ENCODE results near the gene LCT. TPM values are rescaled to one million over a fixed set of nuclear protein-coding genes. Genes with fewer than 3 reads are reported as not detected.
"Not testable (repeated sequence)": the region's sequence is repeated elsewhere in the genome, so short reads cannot be mapped to it uniquely, and the experiment has no call there.

The LCT gene
- total RNA-seq, 2 donors from 2014 or later: 0.33 to 0.50 TPM

DNA sequence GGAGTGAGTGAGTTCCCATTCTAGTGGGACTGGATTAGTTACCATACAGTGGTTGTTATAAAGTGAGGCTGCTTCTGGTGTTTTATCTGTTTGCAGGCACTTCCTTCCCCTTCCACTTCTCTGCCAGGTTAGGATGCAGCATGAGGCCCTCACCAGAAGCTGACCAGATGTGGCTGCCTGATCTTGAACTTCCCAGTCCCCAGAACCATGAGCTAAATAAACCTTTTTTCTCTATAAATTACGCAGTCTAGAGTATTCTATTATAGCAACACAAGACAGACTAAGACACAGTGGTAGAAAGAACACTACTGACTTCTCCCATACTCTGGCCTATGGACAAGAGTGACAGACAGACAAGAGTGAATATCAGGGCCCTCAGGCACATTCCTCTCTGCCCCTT, 14.1 kb downstream of the LCT start:
- Mint-ChIP-seq H3K36me3 (peaks cover 9% of the 10 kb centered on the region), H3K4me3 (no peak overlapping the region), H3K4me1 (ENCODE audit: low read depth in 2 of 2) (peaks cover 16 to 27% of the 10 kb centered on the region in 2 donors), H3K9me3 (no peaks in the 10 kb centered on the region), H3K27ac (no peak overlapping the region), H3K27me3 (no peaks in the 10 kb centered on the region)
- DNase-seq (ENCODE audit: low spot score) (no peak), ATAC-seq (no peak)

DNA sequence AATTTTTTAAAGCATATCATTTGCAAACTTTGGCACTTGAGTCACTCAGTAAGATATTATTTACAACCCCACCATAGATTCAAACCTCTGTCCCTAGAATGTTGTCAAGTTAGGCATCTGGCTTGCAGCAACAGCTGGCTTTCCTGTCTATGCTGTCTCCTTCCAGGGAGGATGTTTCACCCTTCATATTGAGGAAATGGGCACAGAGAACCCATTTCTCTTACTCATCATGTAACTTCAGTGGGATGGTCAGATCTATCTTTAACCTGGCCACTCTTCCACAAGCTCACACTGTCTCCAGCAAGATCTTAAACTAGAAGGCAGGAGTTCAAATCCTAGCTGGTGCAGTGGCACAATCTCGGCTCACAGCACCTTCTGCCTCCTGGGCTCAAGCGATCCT, 15.8 kb downstream of the LCT start:
- Mint-ChIP-seq H3K9me3 (no peaks in the 10 kb centered on the region), H3K27ac (peak overlapping the region; percentile 8 to 44), H3K4me3 (peak overlapping the region; percentile 83), H3K27me3 (no peaks in the 10 kb centered on the region), H3K36me3 (peaks cover 9% of the 10 kb centered on the region), H3K4me1 (ENCODE audit: low read depth in 2 of 2) (peaks cover 16 to 27% of the 10 kb centered on the region in 2 donors)
- DNase-seq (ENCODE audit: low spot score): no peak
- no peak for ATAC-seq

DNA sequence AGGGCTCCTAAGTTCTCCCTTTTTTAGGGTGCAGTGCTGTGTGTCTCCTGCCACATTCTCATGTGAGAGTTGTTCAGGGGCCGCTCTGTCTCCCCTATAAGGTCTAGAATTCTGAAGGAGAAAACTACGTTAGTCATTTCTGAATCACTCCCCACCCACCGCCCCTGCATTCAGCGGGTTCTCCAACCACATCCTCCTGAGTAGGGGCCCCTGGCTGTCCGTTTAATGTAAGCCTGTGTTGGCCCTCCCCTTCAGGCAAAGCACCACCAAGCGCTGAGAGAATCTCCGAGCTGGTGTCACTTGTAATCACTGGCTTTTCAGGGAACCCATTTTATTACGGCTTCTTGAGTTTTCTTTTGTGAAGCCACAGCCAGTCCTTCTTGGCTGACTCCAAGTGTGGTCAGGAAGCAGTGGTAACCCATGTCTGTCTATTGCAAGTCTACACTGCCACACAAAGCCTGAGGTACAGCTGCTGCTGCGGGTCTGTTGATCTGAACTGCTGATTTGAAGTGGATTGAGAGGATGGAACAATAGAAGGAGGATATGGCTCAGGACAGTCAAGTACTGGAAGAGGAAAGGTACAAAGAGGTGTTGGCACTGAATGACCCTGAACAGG, 16.9 kb downstream of the LCT start:
- ATAC-seq (peak; percentile 97 to 98), DNase-seq (ENCODE audit: low spot score) (peak; percentile 86)
- no peaks in the 10 kb centered on the region for H3K27me3 Mint-ChIP-seq
- H3K9me3 Mint-ChIP-seq: no peaks in the 10 kb centered on the region
- H3K4me1 Mint-ChIP-seq (ENCODE audit: low read depth in 2 of 2): peaks cover 16 to 27% of the 10 kb centered on the region in 2 donors
- peaks cover 9% of the 10 kb centered on the region for H3K36me3 Mint-ChIP-seq
- H3K4me3 Mint-ChIP-seq: peak overlapping the region; percentile 83
- H3K27ac Mint-ChIP-seq: peak overlapping the region; percentile 8 to 44

GRCh38 chr2:135818937-135819610, 17.9 kb downstream of the LCT start:
- H3K4me1 Mint-ChIP-seq (ENCODE audit: low read depth in 2 of 2): peaks cover 16 to 27% of the 10 kb centered on the region in 2 donors
- peak overlapping the region; percentile 17 for H3K4me3 Mint-ChIP-seq
- DNase-seq (ENCODE audit: low spot score): no peak
- H3K36me3 Mint-ChIP-seq: peaks cover 9% of the 10 kb centered on the region
- H3K9me3 Mint-ChIP-seq: no peaks in the 10 kb centered on the region
- ATAC-seq: no peak
- no peaks in the 10 kb centered on the region for H3K27me3 Mint-ChIP-seq
- H3K27ac Mint-ChIP-seq: no peak overlapping the region

- peaks cover 16 to 27% of the 10 kb centered on the region in 2 donors for H3K4me1 Mint-ChIP-seq (ENCODE audit: low read depth in 2 of 2)
- peaks cover 5% of the 10 kb centered on the region for H3K36me3 Mint-ChIP-seq
- ATAC-seq (no peak), DNase-seq (ENCODE audit: low spot score) (no peak)
- no peaks in the 10 kb centered on the region for H3K27me3 Mint-ChIP-seq
- H3K9me3 Mint-ChIP-seq: no peaks in the 10 kb centered on the region
- no peak overlapping the region for H3K27ac Mint-ChIP-seq
- no peak overlapping the region for H3K4me3 Mint-ChIP-seq
Measured at GRCh38 chr2:135817951-135818350, 19.0 kb downstream of the LCT start.

DNA sequence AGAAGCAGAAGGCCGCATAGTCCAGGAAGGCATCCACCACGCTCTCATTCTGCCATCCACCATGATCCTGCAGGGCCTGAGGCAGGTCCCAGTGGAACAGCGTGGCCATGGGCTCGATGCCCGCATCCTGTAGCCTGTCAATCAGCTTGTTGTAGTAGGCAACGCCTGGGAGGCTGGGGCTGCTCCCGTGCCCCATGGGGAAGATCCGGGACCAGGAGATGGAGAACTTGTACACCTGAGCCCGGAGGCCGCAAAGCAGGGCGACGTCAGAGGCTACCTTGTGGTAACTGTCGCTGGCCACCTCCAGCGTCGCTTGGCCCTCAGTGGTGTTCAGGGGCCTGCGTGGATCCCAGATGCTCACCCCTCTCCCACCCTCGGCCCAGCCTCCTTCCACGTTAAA, 19.5 kb downstream of the LCT start:
- Mint-ChIP-seq H3K9me3 (no peaks in the 10 kb centered on the region), H3K4me3 (no peak overlapping the region), H3K27ac (no peak overlapping the region), H3K36me3 (no peaks in the 10 kb centered on the region), H3K4me1 (ENCODE audit: low read depth in 2 of 2) (peaks cover 16 to 27% of the 10 kb centered on the region in 2 donors), H3K27me3 (no peaks in the 10 kb centered on the region)
- ATAC-seq: no peak
- DNase-seq (ENCODE audit: low spot score): no peak

- H3K9me3 Mint-ChIP-seq: no peaks in the 10 kb centered on the region
- ATAC-seq (no peak), DNase-seq (ENCODE audit: low spot score) (no peak)
- no peak overlapping the region for H3K27ac Mint-ChIP-seq
- no peak overlapping the region for H3K4me3 Mint-ChIP-seq
- H3K27me3 Mint-ChIP-seq: no peaks in the 10 kb centered on the region
- no peaks in the 10 kb centered on the region for H3K36me3 Mint-ChIP-seq
- peaks cover 10 to 14% of the 10 kb centered on the region in 2 donors for H3K4me1 Mint-ChIP-seq (ENCODE audit: low read depth in 2 of 2)
Measured at GRCh38 chr2:135815269-135815668, 21.7 kb downstream of the LCT start.

- Mint-ChIP-seq H3K27me3 (no peaks in the 10 kb centered on the region), H3K36me3 (no peaks in the 10 kb centered on the region), H3K9me3 (no peaks in the 10 kb centered on the region), H3K27ac (no peak overlapping the region), H3K4me1 (ENCODE audit: low read depth in 2 of 2) (no peaks in the 10 kb centered on the region), H3K4me3 (no peak overlapping the region)
- DNase-seq (ENCODE audit: low spot score): no peak
- ATAC-seq: no peak
Measured at GRCh38 chr2:135812907-135813511, 24.0 kb downstream of the LCT start.

DNA sequence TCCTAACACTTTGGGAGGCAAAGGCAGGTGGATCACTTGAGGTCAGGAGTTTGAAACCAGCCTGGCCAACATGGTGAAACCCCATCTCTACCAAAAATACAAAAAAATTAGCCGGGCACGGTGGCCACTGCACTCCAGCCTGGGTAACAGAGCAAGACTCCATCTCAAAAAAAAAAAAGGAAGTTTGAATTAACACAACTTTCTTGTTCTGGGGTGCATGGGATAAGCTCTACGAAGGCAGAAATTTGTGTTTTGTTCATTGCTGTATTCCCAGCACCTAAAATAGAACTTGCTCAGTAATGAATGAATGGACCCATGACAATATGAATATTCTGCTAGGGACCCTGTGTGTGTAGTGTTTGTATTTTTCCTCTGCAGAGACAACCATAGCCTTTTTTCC, 29.1 kb downstream of the LCT start:
- not testable (repeated sequence) for ATAC-seq; H3K9me3 Mint-ChIP-seq; H3K27me3 Mint-ChIP-seq; H3K27ac Mint-ChIP-seq; H3K4me3 Mint-ChIP-seq; H3K4me1 Mint-ChIP-seq (ENCODE audit: low read depth in 2 of 2); H3K36me3 Mint-ChIP-seq; DNase-seq (ENCODE audit: low spot score)

DNA sequence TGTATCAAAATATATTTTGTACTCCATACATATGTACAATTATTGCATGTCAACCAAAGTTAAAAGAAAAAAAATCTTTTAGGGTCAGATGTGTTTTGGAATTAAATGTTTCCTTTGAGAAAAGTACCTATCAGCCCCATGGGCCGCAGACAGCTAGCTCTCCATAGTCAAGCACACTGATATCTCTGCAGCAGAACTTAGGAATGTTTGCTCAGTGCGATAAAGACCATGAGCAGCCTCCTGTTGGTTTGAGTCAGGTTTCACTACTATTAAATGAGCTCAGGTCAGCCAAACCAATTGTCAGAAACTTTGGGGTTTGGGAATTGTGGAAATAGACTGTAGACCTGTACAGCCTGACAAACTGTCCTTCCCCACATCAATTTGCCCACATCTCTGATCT, 33.7 kb downstream of the LCT start:
- no peak overlapping the region for H3K27ac Mint-ChIP-seq
- peaks cover 3% of the 10 kb centered on the region for H3K9me3 Mint-ChIP-seq
- no peaks in the 10 kb centered on the region for H3K27me3 Mint-ChIP-seq
- DNase-seq (ENCODE audit: low spot score) (no peak), ATAC-seq (no peak)
- H3K36me3 Mint-ChIP-seq: peaks cover 7% of the 10 kb centered on the region
- no peak overlapping the region for H3K4me3 Mint-ChIP-seq
- H3K4me1 Mint-ChIP-seq (ENCODE audit: low read depth in 2 of 2): no peaks in the 10 kb centered on the region

- Mint-ChIP-seq H3K4me1 (ENCODE audit: low read depth in 2 of 2) (peaks cover 3 to 4% of the 10 kb centered on the region in 2 donors), H3K9me3 (peaks cover 3% of the 10 kb centered on the region), H3K27ac (no peak overlapping the region), H3K36me3 (peaks cover 7% of the 10 kb centered on the region), H3K4me3 (no peak overlapping the region), H3K27me3 (no peaks in the 10 kb centered on the region)
- DNase-seq (ENCODE audit: low spot score) (no peak), ATAC-seq (no peak)
Measured at GRCh38 chr2:135802350-135802749, 34.6 kb downstream of the LCT start.

DNA sequence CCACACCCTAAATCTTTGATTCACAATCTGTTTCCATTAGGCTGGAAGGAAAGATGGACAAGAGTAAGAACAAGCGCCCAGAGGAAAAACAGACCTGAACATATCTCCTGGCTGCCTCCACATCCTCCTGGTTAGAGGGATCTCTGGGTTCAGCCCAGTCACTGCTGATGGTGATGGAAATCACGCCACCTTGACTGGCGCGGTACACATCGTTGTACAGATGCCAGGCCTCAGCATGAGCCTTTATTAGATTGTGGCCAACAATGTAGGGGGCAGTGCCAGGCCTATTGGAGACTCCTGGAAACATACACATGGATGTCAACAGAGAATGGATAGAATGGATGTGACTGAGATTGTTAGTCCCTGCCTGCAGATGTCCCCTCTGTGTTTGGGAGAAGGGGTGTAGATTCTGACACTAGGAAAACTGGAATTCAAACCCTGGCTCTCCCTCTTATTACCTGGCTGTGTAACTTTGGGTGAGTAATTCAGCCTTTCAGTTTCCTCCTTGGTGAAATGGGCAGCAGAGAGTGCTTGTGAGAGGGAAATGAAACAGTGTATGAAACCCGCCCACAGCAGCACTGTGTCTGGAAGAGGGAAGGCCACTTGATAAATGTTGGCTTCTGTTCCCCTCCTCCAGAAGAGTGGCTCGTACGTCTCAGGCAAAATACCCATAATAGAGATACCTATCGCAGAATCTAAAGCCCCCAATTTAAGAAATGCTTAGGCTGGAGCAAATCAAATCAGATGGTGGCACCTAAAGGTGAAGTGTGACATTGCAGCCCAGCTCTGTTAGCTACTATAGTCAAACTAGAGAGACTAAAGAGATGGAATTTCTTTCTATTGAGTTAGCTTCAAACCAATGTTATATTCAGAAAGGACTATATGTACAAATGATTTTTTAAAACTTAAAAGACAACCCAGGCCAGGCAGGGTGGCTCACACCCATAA, 36.2 kb downstream of the LCT start:
- no peak overlapping the region for H3K4me3 Mint-ChIP-seq
- H3K27me3 Mint-ChIP-seq: no peaks in the 10 kb centered on the region
- ATAC-seq: no peak
- H3K9me3 Mint-ChIP-seq: peaks cover 3% of the 10 kb centered on the region
- H3K36me3 Mint-ChIP-seq: peaks cover 7% of the 10 kb centered on the region
- H3K27ac Mint-ChIP-seq: no peak overlapping the region
- no peak for DNase-seq (ENCODE audit: low spot score)
- H3K4me1 Mint-ChIP-seq (ENCODE audit: low read depth in 2 of 2): peaks cover 3 to 6% of the 10 kb centered on the region in 2 donors

DNA sequence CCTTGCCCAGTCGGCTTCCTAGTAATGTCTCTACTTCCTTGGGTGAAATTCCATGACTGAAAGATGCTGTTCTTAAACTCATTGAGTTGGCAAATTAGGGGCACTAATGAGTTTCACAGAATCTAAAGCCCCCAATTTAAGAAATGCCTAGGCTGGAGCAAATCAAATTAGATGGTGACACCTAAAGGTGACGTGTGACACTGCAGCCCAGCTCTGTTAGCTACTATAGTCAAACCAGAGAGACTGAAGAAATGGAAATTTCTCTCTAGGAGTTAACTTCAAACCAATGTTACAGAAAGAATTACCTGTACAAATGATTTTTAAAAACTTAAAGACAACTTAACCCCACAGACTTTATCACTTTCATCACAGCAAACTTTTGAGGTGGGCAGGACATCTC, 37.2 kb downstream of the LCT start:
- ATAC-seq: no peak
- Mint-ChIP-seq H3K9me3 (peaks cover 3% of the 10 kb centered on the region), H3K27me3 (peaks cover 0 to 2% of the 10 kb centered on the region in 2 donors), H3K27ac (no peak overlapping the region), H3K4me3 (no peak overlapping the region), H3K4me1 (ENCODE audit: low read depth in 2 of 2) (peaks cover 3 to 9% of the 10 kb centered on the region in 2 donors), H3K36me3 (peaks cover 7% of the 10 kb centered on the region)
- no peak for DNase-seq (ENCODE audit: low spot score)

All from natural killer cell treated with Interleukin-12 subunit alpha and Interleukin-12 subunit beta and Interleukin-15 and Interleukin-18, amount 100 ng/mL, for 72 hours (primary cell).